PC-3 (cell line): ENCODE results near the gene AKAP13.

ENCODE experiments used
- EZH2 ChIP-seq: fragments of 300-600 bp; sonication (generic); IDR thresholded peaks from one replicate; pipeline ENCODE4 v1.6.1; 2017; ENCODE audit warnings: antibody characterized with exemption, mild to moderate bottlenecking, low read length; ENCODE audit not compliant: unreplicated experiment
- EZH2phosphoT487 ChIP-seq: fragments of 300-600 bp; sonication (generic); IDR thresholded peaks from 2 replicates; pipeline ENCODE4 v1.6.1; 2018; ENCODE audit warnings: mild to moderate bottlenecking, antibody characterized with exemption, low read length, borderline replicate concordance
- TF ChIP-seq, protein P1 (sequence below): fragments of 300-600 bp; sonication (generic); conservative IDR thresholded peaks from 2 replicates; pipeline ENCODE4 v1.5.1; 2017; ENCODE audit warnings: antibody characterized with exemption, low read depth, mild to moderate bottlenecking, low read length

- TF ChIP-seq, protein P1, sequence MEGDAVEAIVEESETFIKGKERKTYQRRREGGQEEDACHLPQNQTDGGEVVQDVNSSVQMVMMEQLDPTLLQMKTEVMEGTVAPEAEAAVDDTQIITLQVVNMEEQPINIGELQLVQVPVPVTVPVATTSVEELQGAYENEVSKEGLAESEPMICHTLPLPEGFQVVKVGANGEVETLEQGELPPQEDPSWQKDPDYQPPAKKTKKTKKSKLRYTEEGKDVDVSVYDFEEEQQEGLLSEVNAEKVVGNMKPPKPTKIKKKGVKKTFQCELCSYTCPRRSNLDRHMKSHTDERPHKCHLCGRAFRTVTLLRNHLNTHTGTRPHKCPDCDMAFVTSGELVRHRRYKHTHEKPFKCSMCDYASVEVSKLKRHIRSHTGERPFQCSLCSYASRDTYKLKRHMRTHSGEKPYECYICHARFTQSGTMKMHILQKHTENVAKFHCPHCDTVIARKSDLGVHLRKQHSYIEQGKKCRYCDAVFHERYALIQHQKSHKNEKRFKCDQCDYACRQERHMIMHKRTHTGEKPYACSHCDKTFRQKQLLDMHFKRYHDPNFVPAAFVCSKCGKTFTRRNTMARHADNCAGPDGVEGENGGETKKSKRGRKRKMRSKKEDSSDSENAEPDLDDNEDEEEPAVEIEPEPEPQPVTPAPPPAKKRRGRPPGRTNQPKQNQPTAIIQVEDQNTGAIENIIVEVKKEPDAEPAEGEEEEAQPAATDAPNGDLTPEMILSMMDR = no peak
- TF ChIP-seq EZH2 (no peak), EZH2phosphoT487 (no peak)
Observed at GRCh38 chr15:85495544-85495943, 115.1 kb downstream of the AKAP13 start.
